AG04450 (cell line): ENCODE data around the gene RTN4IP1. TPM values are rescaled to one million over a fixed set of nuclear protein-coding genes. Genes with fewer than 3 reads are reported as not detected.

Source experiments
- CTCF ChIA-PET: fragments of 300-600, 350-600 bp; formaldehyde crosslinking; extraction: SDS; loops from one replicate; lab custom pipeline; 2022; ENCODE audit warnings: antibody characterized with exemption, inconsistent platforms; lab: Charles Lee
- POLR2A ChIA-PET: fragments of 350-600 bp; formaldehyde crosslinking; extraction: SDS; loops from one replicate; lab custom pipeline; 2021; ENCODE audit warnings: antibody characterized with exemption, inconsistent platforms; lab: Yijun Ruan, JAX
- DNase-seq: peaks from one replicate; pipeline ENCODE4 v3.0.0-alpha.2; 2011; ENCODE audit warnings: low read depth, low spot score
- H3K27ac ChIP-seq: one replicate; pipeline ENCODE4 v1.5.1; 2012; ENCODE audit warnings: low read depth, low read length, control low read depth
- H3K27me3 ChIP-seq: one replicate; pipeline ENCODE4 v1.6.0; 2012; ENCODE audit warnings: low read length; ENCODE audit not compliant: control insufficient read depth, insufficient read depth
- H3K4me3 ChIP-seq: 2 replicates; pipeline ENCODE4 v1.5.1; 2011; ENCODE audit warnings: mild to moderate bottlenecking, low read depth, low read length, control low read depth
- H3K9me3 ChIP-seq: 2 replicates; pipeline ENCODE4 v1.5.1; 2012; ENCODE audit warnings: low read length; ENCODE audit not compliant: control insufficient read depth, insufficient read depth
- polyA plus RNA-seq: library from polyadenylated mRNA; depleted of rRNA; stranded (reverse); fragments of >200 nt; gene quantifications from 2 replicates; pipeline ENCODE4 v1.2.3, GENCODE V29; 2011
- TF ChIP-seq, protein P1 (sequence below): IDR thresholded peaks from 2 replicates; pipeline ENCODE4 v1.5.1; 2011; ENCODE audit warnings: low read depth, low read length, control low read depth, inconsistent platforms

The RTN4IP1 gene
- polyA plus RNA-seq, 1 experiment: 9.3 TPM

DNA sequence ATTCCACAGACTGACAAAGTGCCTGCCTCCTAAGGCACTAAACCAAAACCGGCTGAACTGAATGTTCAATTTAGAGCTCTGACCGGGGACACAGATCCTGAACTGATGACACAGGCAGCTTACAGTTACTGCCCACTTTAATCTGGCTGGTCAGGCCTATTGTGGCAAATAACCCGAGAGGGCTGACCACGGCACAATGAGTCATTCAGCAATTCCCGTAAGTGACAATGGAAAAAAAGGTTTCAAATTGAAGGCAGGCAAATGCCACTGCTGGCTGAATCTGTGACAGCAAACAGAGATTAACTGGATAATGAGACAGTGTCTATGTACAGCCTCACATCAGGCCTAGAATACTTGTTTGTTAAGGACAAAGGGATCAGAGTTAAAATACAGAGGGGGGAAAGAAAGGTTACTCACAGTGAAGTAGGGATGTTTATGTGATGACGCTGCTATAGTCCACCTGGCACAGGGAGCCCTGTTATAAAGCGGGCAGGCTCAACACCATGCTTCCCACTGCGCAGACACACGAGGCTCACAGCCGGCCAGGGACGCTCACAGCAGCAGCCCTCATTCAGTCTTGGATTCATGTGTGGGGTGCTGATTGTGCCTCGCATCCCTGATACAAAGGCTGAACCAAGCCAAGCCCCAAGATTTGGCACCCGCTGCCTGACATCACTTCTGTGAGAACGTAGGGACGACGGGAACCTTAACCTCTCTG, 54.4 kb downstream of the RTN4IP1 start:
- CTCF ChIA-PET: interaction anchor here (0.6 to 15.9 kb wide), 4 partner anchors 8 to 131 kb away, joined by 3 to 462 read pairs (median 4); no protein-coding TSS in a partner anchor
- no peak overlapping the region for H3K27ac ChIP-seq

DNA sequence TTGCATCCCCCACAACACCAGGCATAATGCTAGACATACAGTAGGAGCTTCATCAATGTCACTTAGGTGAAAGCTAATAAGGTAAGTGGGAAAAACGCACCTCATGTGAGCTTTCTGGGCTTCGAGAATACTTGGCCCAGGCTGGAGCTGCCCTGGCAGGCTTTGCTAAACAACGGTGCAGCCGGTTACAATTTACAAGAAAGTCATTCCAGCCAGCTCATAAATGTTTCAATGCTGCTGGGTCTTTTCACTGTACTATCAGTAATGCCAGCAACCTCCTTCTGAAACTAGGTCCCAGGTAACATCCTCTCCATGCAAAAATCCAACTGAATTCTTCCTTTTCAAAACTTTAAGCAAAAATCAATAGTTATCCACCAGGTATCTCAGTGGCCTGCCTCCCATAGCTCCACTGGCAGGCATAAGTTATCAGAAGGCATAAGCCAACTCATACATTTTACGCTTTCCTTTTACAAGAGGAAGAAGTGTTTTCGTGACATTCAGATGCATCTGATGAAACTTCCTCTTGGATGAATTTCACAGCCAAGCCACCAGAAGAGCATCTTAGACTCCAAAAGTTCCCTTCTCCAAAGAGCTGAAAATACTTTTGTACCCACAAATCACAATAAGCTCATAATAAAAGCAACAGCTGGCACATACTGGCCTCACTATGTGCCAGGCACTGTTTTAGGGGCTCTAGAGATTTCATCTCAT, 56.3 kb downstream of the RTN4IP1 start:
- POLR2A ChIA-PET: no interaction called here
- H3K4me3 ChIP-seq: no peak overlapping the region
- no peak overlapping the region for H3K27ac ChIP-seq
- H3K27me3 ChIP-seq: no peaks in the 10 kb centered on the region
- TF ChIP-seq, protein P1, sequence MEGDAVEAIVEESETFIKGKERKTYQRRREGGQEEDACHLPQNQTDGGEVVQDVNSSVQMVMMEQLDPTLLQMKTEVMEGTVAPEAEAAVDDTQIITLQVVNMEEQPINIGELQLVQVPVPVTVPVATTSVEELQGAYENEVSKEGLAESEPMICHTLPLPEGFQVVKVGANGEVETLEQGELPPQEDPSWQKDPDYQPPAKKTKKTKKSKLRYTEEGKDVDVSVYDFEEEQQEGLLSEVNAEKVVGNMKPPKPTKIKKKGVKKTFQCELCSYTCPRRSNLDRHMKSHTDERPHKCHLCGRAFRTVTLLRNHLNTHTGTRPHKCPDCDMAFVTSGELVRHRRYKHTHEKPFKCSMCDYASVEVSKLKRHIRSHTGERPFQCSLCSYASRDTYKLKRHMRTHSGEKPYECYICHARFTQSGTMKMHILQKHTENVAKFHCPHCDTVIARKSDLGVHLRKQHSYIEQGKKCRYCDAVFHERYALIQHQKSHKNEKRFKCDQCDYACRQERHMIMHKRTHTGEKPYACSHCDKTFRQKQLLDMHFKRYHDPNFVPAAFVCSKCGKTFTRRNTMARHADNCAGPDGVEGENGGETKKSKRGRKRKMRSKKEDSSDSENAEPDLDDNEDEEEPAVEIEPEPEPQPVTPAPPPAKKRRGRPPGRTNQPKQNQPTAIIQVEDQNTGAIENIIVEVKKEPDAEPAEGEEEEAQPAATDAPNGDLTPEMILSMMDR: no peak
- H3K9me3 ChIP-seq: no peaks in the 10 kb centered on the region
- DNase-seq: no peak
- CTCF ChIA-PET: interaction anchor here (0.6 to 15.9 kb wide), 3 partner anchors 64 to 406 kb away, joined by 3 to 462 read pairs (median 17); no protein-coding TSS in a partner anchor

More for the DNA sequence above, 54.4 kb downstream of the RTN4IP1 start:
- no peak overlapping the region for H3K4me3 ChIP-seq
- POLR2A ChIA-PET: no interaction called here
- H3K27me3 ChIP-seq: no peaks in the 10 kb centered on the region
- TF ChIP-seq, protein P1: no peak
- DNase-seq: no peak
- H3K9me3 ChIP-seq: no peaks in the 10 kb centered on the region

DNA sequence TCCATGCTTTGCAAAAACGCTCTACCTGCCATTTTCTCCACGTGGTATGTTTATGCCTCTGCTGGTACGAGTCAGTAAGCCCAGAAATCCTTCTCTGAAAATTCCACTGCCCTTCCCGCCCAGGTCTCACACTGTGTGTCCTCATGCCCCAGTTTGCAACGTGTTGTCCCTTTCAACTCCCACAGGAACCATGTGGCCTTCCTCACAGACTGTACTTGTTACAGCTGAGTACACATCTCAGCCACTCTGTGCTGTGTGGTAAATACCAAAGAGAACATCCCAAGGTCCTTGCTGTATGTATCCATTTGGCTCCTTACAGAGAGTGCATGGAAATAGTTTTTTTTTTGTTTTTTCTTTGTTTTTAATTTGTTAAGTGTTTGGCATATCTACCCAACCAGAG, 56.9 kb downstream of the RTN4IP1 start:
- Histone ChIP-seq H3K27me3 (no peaks in the 10 kb centered on the region), H3K9me3 (no peaks in the 10 kb centered on the region), H3K4me3 (no peak overlapping the region), H3K27ac (no peak overlapping the region)
- no peak for DNase-seq
- TF ChIP-seq, protein P1: no peak
- CTCF ChIA-PET: interaction anchor here (0.6 to 15.9 kb wide), 3 partner anchors 63 to 407 kb away, joined by 3 to 462 read pairs (median 17); no protein-coding TSS in a partner anchor
- POLR2A ChIA-PET: no interaction called here

- no peak for DNase-seq
These were observed 59.9 kb downstream of the RTN4IP1 start for GRCh38 chr6:106569428-106569827.

More at GRCh38 chr6:106569428-106569827, 59.9 kb downstream of the RTN4IP1 start:
- Histone ChIP-seq H3K27ac (no peak overlapping the region), H3K4me3 (no peak overlapping the region), H3K27me3 (no peaks in the 10 kb centered on the region), H3K9me3 (no peaks in the 10 kb centered on the region)
- ChIA-PET CTCF (interaction anchor here (1.2 to 15.9 kb wide), 5 partner anchors 39 to 458 kb away, joined by 3 to 462 read pairs (median 5); no protein-coding TSS in a partner anchor), POLR2A (no interaction called here)
- TF ChIP-seq, protein P1: no peak
